Small intestine (tissue), 7 donors: ENCODE results near the gene TBCD. TPM values are rescaled to one million over a fixed set of nuclear protein-coding genes. Genes with fewer than 3 reads are reported as not detected.

Source experiments
- DNase-seq, 2 donors: peaks; one replicate each; pipeline versions ENCODE4 v3.0.0 to v3.0.0-alpha.2; 2013
- FAIRE-seq: peaks from 2 replicates; lab custom pipeline; 2012; peaks lifted over from hg19 to GRCh38; lab: Jason Lieb, UNC
- H3K27ac ChIP-seq, 3 donors: one replicate each; pipeline ENCODE4 v1.5.1; 2013; ENCODE audit warnings: low read length in 2 of 3, mild to moderate bottlenecking in 2 of 3, control low read depth in 1 of 3, inconsistent platforms in 1 of 3, low read depth in 1 of 3, moderate library complexity in 1 of 3
- H3K27me3 ChIP-seq, 3 donors: one replicate each; pipeline ENCODE4 v1.6.1; 2013; ENCODE audit warnings: low read length in 3 of 3, inconsistent platforms in 1 of 3; ENCODE audit not compliant: control insufficient read depth in 3 of 3, insufficient read depth in 3 of 3
- H3K36me3 ChIP-seq, 3 donors: one replicate each; pipeline ENCODE4 v1.6.1; 2013; ENCODE audit warnings: low read length in 3 of 3, inconsistent platforms in 1 of 3, low read depth in 1 of 3, mild to moderate bottlenecking in 1 of 3, moderate library complexity in 1 of 3; ENCODE audit not compliant: control insufficient read depth in 3 of 3, insufficient read depth in 2 of 3
- H3K4me1 ChIP-seq, 3 donors: one replicate each; pipeline ENCODE4 v1.6.1; 2013; ENCODE audit warnings: low read length in 2 of 3, inconsistent platforms in 1 of 3, low read depth in 1 of 3, mild to moderate bottlenecking in 1 of 3, moderate library complexity in 1 of 3; ENCODE audit not compliant: control insufficient read depth in 3 of 3, insufficient read depth in 2 of 3
- H3K4me3 ChIP-seq, 3 donors: one replicate each; pipeline ENCODE4 v1.5.1; 2013; ENCODE audit warnings: low read length in 3 of 3, control low read depth in 1 of 3, inconsistent platforms in 1 of 3, low read depth in 1 of 3, mild to moderate bottlenecking in 1 of 3, moderate library complexity in 1 of 3
- H3K9me3 ChIP-seq, 2 donors: one replicate each; pipeline ENCODE4 v1.6.1; 2013; ENCODE audit warnings: low read depth in 1 of 2, low read length in 1 of 2; ENCODE audit not compliant: control insufficient read depth in 2 of 2, insufficient read depth in 1 of 2
- WGBS, 3 donors: extraction: QIAGEN DNeasy Blood & Tissue Kit; methylation state at CpG; one replicate each; pipeline ENCODE4 v1.1.7; 2013; 5-methylcytosine and 5-hydroxymethylcytosine counted together
- polyA plus RNA-seq, 4 donors: library from polyadenylated mRNA; stranded (reverse) in 3 of 4; unstranded in 1 of 4; fragments of 200-250 nt in 3 of 4; fragments of 120-200 nt in 1 of 4; gene quantifications; one replicate each; pipeline versions ENCODE4 v1.2.1 to v1.2.3, GENCODE V29; 2013
- donor health status: healthy with polysubstance abuse.
- donor health status: control.
- donor health status: control.
- donor health status: Bipolar disorder and iron deficiency.
- donor health status: healthy.

Gene TBCD
- polyA plus RNA-seq, 4 donors: 38.7 to 83.7 (median 67.3) TPM

DNA sequence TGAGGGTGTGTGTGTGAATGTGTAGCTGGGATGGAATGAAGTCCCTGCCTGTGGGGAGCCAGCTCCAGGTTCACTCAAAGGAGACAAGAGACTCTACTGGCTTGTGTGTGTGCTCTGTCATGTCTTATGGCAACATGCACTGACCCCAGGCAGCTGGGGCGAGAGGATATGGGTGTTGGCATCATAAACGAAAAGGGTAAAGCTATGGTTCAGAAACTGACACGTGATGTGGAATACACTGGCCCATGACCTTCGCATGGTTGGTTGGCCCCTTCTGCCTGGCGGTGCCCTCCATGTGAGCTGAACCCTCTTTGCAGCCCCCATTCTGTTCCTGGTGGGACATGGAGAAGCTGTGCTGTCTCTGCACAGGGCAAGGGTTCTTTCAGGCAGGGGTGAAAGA is 66.1 kb downstream of the TBCD start:
- Histone ChIP-seq H3K27ac (no peak overlapping the region), H3K9me3 (peaks cover 0 to 41% of the 10 kb centered on the region in 2 donors), H3K36me3 (peaks cover 0 to 73% (median 2%) of the 10 kb centered on the region in 3 donors), H3K27me3 (no peaks in the 10 kb centered on the region), H3K4me3 (no peak overlapping the region), H3K4me1 (no peaks in the 10 kb centered on the region)
- FAIRE-seq (no peak), DNase-seq (no peak)
- 95 to 96% (median 96%) methylated on average over 5 of the region's 5 CpGs for WGBS, 3 donors

DNA sequence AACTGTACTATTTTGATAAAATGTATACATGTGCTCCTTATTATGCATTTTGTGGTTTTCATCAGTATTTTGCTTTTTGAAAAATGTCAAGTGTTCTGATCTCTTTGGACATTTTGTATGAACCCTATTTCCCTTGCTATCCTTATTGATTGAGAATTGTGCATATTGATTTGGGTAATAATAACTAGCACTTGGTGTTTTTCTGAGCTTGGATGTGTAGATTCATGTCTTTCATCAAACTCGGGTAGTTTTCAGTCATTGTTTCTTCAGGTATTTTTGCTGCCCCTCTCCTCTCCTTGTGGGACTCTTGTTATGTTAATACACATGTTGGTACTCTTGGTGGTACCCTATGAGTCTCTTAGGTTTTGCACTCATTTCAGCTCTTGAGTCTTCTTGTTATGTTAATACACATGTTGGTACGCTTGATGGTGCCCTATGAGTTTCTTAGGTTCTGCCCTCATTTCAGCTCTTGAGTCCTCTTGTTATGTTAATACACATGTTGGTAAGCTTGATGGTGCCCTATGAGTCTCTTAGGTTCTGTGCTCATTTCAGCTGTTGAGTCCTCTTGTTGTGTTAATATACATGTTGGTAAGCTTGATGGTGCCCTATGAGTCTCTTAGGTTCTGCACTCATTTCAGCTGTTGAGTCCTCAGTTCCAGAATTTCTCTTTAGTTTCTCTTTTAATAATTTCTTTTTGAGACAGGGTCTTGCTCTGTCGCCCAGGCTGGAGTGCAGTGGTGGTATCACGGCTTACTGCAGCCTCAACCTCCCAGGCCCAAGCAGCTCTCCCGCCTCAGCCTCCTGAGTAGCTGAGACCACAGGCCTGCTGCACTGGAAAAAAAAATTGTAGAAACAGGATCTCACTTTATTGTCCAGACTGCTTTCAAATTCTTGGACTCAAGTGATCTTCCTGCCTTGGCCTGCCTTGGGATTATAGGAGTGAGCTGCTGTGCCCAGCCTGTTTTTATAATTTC is 68.7 kb downstream of the TBCD start:
- DNase-seq (no peak), FAIRE-seq (no peak)
- 96 to 98% (median 96%) methylated on average over 5 of the region's 5 CpGs for WGBS, 3 donors

DNA sequence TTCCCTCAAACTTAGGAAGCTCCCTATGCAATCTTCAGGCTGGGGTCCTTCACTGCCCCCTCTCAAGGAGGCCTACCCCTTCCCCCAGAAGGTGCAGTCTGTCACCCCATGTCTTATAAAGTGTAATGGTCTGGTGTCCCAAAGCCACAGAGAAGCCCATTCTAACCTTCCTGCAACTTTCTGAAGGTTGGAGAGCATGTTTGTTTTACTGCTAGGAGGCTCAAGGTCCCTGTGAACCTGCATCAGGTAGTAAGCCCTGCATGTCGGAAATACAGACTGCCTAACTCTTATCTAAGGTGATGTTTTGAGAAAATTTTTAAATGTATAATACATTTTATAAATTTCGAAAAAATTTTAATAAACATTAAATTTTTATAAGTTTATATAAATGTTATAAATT is 69.7 kb downstream of the TBCD start:
- FAIRE-seq: no peak
- DNase-seq: no peak
- H3K9me3 ChIP-seq: peaks cover 0 to 41% of the 10 kb centered on the region in 2 donors
- H3K36me3 ChIP-seq: peaks cover 0 to 52% (median 2%) of the 10 kb centered on the region in 3 donors
- H3K4me1 ChIP-seq: no peaks in the 10 kb centered on the region
- WGBS, 3 donors: 96 to 99% (median 99%) methylated on average over 2 of the region's 2 CpGs
- no peak overlapping the region for H3K27ac ChIP-seq
- H3K27me3 ChIP-seq: no peaks in the 10 kb centered on the region
- H3K4me3 ChIP-seq: no peak overlapping the region

More for the DNA sequence above, 68.7 kb downstream of the TBCD start:
- Histone ChIP-seq H3K27me3 (no peaks in the 10 kb centered on the region), H3K4me1 (no peaks in the 10 kb centered on the region), H3K9me3 (peaks cover 0 to 41% of the 10 kb centered on the region in 2 donors), H3K36me3 (peaks cover 0 to 59% (median 2%) of the 10 kb centered on the region in 3 donors), H3K4me3 (no peak overlapping the region), H3K27ac (no peak overlapping the region)

DNA sequence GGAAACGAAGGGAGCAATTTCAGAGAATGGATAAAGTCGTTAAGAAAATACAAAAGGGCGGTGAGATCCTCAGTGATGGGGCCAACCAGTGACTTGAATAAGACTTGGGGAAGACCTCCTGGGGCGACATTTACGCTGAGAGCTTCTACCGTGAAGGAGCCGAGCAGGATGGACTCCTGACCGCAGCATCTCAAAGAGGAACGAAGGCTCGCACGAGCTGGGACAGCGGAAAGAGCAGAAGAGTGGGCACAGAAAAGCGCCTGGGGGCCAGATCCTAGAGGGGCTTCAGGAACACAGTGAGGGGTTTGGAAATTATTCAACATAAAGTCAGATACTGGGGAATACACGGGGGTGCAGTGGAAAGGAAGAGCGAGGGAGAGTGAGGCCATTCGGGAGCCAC is 70.4 kb downstream of the TBCD start:
- Histone ChIP-seq H3K36me3 (peaks cover 0 to 53% (median 2%) of the 10 kb centered on the region in 3 donors), H3K4me3 (no peak overlapping the region), H3K27me3 (no peaks in the 10 kb centered on the region), H3K9me3 (peaks cover 0 to 38% of the 10 kb centered on the region in 2 donors), H3K27ac (no peak overlapping the region), H3K4me1 (no peaks in the 10 kb centered on the region)
- DNase-seq (no peak), FAIRE-seq (no peak)
- 93 to 94% (median 94%) methylated on average over 16 of the region's 16 CpGs for WGBS, 3 donors

DNA sequence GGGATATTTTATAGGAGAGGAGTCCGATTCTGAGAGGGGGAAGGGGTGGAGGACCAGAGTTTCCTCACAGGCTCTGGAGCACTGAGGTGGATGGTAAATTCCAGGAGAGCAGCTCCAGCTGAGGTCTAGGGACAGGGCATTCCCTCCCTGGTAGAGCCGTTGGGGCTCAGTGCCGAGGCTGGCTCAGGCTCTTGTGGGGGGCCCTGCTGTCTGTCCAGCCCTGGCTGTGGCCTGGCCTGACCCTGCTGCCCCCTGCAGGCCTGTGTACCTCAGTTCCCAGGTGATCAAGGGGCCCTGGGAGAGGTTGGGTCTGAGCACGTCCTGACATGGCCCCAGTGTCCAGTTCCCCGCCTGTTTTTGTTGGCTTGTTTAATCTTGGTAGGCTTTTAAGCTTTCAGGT is 71.1 kb downstream of the TBCD start:
- Histone ChIP-seq H3K4me3 (no peak overlapping the region), H3K27me3 (no peaks in the 10 kb centered on the region), H3K27ac (no peak overlapping the region), H3K36me3 (peaks cover 0 to 53% (median 2%) of the 10 kb centered on the region in 3 donors), H3K4me1 (no peaks in the 10 kb centered on the region), H3K9me3 (peaks cover 0 to 36% of the 10 kb centered on the region in 2 donors)
- DNase-seq: no peak
- FAIRE-seq: no peak
- WGBS, 3 donors: 82 to 94% (median 89%) methylated on average over 5 of the region's 5 CpGs

DNA sequence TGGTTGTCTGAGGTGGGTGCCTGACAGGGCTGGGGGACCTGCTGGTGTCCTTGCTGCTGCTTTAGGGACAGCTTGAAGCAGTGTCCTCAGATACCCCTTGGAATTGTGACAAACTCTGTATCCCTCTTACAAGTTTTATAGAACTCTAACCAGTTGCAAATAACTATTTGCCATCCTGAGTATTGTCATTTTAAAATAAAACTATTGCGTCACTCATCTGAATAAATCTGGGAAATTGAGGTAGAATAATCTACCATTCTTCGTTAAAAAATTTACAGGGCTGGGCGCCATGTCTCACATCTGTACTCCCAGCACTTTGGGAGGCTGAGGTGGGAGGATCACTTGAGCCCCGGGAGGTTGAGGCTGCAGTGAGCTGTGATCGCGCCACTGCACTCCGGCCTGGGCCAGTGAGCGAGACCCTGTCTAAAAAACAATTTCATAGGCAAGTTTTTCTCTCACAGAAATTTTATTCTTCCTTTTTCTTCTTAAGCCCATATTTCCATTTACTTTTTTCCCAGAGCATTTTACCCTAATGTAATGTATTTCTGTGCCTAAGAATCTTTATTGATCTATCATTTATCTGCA is 73.8 kb downstream of the TBCD start:
- DNase-seq (no peak), FAIRE-seq (no peak)
- Histone ChIP-seq H3K4me1 (no peaks in the 10 kb centered on the region), H3K36me3 (peaks cover 0 to 48% (median 0%) of the 10 kb centered on the region in 3 donors), H3K4me3 (no peak overlapping the region), H3K27me3 (no peaks in the 10 kb centered on the region), H3K9me3 (peaks cover 0 to 17% of the 10 kb centered on the region in 2 donors), H3K27ac (no peak overlapping the region)
- 97 to 99% (median 98%) methylated on average over 8 of the region's 8 CpGs for WGBS, 3 donors

DNA sequence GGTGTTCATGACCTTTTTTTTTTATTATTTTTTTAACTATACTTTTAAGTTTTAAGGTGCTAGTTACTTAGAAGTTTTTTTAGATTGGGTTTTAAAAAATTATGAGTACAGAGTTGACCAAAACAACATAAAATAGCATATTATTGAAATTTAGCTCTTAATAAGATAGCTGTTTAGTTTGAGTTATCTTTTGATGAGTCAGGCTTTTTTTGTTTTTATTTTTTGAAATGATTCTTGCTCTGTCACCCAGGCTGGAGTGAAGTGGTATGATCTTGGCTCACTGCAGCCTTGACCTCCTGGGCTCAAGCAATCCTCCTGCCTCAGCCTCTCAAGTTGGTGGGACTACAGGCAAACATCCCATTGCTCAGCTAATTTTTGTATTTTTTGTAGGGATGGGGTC is 74.3 kb downstream of the TBCD start:
- Histone ChIP-seq H3K4me1 (no peaks in the 10 kb centered on the region), H3K27me3 (no peaks in the 10 kb centered on the region), H3K9me3 (peaks cover 0 to 11% of the 10 kb centered on the region in 2 donors), H3K36me3 (peaks cover 0 to 48% (median 0%) of the 10 kb centered on the region in 3 donors), H3K27ac (no peak overlapping the region), H3K4me3 (no peak overlapping the region)
- FAIRE-seq (no peak), DNase-seq (no peak)

DNA sequence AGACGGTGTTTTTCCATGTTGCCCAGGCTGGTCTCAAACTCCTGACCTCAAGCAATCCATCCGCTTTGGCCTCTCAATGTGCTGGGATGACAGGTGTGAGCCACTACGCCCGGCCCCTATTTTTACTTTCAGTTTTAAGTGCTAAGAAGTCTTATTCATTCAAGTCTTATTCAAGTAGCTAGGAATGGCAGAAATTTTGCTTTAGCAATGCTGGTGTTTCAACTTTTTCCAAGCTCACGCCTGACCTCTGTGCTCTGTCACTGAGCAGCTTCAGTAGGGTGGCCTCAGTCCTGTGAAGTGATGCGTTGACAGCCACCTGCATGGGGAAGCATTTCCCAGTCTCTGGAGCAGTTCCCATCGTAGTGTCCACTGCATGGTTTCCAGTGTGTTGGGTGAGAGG is 75.1 kb downstream of the TBCD start:
- no peak overlapping the region for H3K27ac ChIP-seq
- peaks cover 0 to 5% of the 10 kb centered on the region in 2 donors for H3K9me3 ChIP-seq
- no peaks in the 10 kb centered on the region for H3K27me3 ChIP-seq
- FAIRE-seq (no peak), DNase-seq (no peak)
- peaks cover 0 to 51% (median 0%) of the 10 kb centered on the region in 3 donors for H3K36me3 ChIP-seq
- no peaks in the 10 kb centered on the region for H3K4me1 ChIP-seq
- 90 to 91% (median 91%) methylated on average over 7 of the region's 7 CpGs for WGBS, 3 donors
- no peak overlapping the region for H3K4me3 ChIP-seq
